A549 (cell line): ENCODE measurements around the gene SNRPA1.

Experiments
- CHD2 ChIP-seq: fragments of 150-350 bp; IDR thresholded peaks from 2 replicates; pipeline ENCODE4 v1.6.1; 2014; ENCODE audit warnings: low read length; ENCODE audit not compliant: partially characterized antibody
- ESRRA ChIP-seq: fragments of 150-350 bp; IDR thresholded peaks from 2 replicates; pipeline ENCODE4 v1.6.1; 2014; ENCODE audit warnings: mild to moderate bottlenecking, low read length, borderline replicate concordance
- JUN ChIP-seq, 2 experiments: fragments of >200 bp; sonication (Bioruptor Twin); formaldehyde crosslinking; IDR thresholded peaks; 2 replicates in 1 of 2; 3 replicates in 1 of 2; pipeline ENCODE4 v1.6.1; 2016 to 2017
- POLR2A ChIP-seq: IDR thresholded peaks from 2 replicates; pipeline ENCODE4 v1.6.1; 2012; ENCODE audit warnings: mild to moderate bottlenecking, low read length
- POLR2AphosphoS2 ChIP-seq: conservative IDR thresholded peaks from 2 replicates; pipeline ENCODE4 v1.6.1; 2012; ENCODE audit warnings: low read length, improper control_type of control experiment, inconsistent platforms
- RAD21 ChIP-seq, 2 experiments: fragments of >200 bp in 1 of 2; sonication (Bioruptor Twin) in 1 of 2; formaldehyde crosslinking in 1 of 2; IDR thresholded peaks in 1 of 2; conservative IDR thresholded peaks in 1 of 2; 2 replicates in 1 of 2; 3 replicates in 1 of 2; pipeline ENCODE4 v1.6.1; 2012 to 2018; ENCODE audit warnings: inconsistent platforms in 1 of 2
- SMC3 ChIP-seq: fragments of >200 bp; sonication (Bioruptor Twin); formaldehyde crosslinking; IDR thresholded peaks from 3 replicates; pipeline ENCODE4 v1.6.1; 2018; ENCODE audit warnings: inconsistent platforms
- TP53 ChIP-seq: fragments of 250-450 bp; sonication (Bioruptor Pico); IDR thresholded peaks from 2 replicates; pipeline ENCODE4 v1.5.0; 2021; ENCODE audit warnings: mild to moderate bottlenecking, moderate library complexity
- TF ChIP-seq, protein P1 (sequence below): fragments of >200 bp; sonication (Bioruptor Twin); formaldehyde crosslinking; IDR thresholded peaks from 3 replicates; pipeline ENCODE4 v1.5.1; 2016

DNA sequence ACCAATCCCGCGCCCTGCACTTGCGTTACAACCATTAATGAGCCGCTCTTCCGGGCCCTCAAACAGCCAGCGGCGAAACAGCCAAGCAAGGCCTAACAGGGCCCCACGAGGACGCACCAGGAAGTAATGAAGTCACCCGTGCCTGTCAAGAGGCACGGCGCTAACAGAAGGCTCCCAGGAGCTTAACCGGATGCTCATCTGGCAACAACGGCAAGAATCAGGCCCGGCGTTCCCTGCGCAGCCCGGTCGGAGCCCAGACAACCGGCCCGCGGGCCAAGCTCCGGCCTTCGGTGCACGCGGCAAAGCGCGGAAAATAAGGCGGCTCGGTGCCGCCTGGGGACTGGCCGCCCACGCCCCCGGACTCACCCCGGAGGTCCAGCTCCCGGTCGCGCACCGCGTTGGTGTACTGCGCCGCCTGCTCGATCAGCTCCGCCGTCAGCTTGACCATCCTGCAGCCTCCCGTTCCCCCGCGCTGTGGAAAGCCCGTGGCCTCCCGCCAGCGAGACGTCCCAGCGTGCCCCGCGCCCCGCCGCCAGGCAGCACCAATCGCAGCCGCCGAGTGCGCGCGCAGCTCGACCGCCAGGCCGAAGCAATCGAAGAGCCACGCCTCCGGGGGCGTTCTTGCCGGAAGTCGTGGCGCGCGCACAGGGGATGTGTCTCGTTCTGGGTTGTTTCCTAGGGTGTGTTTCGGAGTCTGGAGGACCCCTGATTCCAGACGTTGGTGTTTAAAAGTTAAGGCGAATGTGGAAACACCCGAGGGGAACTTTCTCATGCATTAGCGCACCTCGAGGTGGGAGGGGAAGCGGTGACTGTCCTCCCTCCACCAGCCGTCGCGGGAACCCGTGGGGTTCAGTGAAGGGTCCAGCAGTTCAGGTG, at the start of gene SNRPA1:
- TF ChIP-seq, protein P1, sequence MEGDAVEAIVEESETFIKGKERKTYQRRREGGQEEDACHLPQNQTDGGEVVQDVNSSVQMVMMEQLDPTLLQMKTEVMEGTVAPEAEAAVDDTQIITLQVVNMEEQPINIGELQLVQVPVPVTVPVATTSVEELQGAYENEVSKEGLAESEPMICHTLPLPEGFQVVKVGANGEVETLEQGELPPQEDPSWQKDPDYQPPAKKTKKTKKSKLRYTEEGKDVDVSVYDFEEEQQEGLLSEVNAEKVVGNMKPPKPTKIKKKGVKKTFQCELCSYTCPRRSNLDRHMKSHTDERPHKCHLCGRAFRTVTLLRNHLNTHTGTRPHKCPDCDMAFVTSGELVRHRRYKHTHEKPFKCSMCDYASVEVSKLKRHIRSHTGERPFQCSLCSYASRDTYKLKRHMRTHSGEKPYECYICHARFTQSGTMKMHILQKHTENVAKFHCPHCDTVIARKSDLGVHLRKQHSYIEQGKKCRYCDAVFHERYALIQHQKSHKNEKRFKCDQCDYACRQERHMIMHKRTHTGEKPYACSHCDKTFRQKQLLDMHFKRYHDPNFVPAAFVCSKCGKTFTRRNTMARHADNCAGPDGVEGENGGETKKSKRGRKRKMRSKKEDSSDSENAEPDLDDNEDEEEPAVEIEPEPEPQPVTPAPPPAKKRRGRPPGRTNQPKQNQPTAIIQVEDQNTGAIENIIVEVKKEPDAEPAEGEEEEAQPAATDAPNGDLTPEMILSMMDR = no peak
- TF ChIP-seq TP53 (CRISPR knock-in tag) (no peak), POLR2A (peak; percentile 80), RAD21 (conservative IDR thresholded peaks at IDR 0.05 in 1 of 2, IDR thresholded peaks at IDR 0.05 in 1 of 2) (no peak), POLR2AphosphoS2 (no peak), CHD2 (no peak), ESRRA (no peak; the same call in 1 of the 2 replicates), JUN (IDR thresholded peaks at IDR 0.05) (peak; percentile 80 to 98; a peak in 4 of 5 replicates), SMC3 (0 out of 3 replicates have a peak, but pooled peaks have one; percentile 17)
